NCI-H748 treated with DMSO at 0.1 percent for 48 hours (cell line): ENCODE results near the gene LRBA.
"Not testable (repeated sequence)": the region's sequence is repeated elsewhere in the genome, so short reads cannot be mapped to it uniquely, and the experiment has no call there.

Experiments used
- DNase-seq: peaks from one replicate; lab custom pipeline; 2025; lab: John Stamatoyannopoulos, UW

Gene LRBA

GRCh38 chr4:150973626-150974251 is 41.3 kb downstream of the LRBA start:
- DNase-seq: no peak

DNA sequence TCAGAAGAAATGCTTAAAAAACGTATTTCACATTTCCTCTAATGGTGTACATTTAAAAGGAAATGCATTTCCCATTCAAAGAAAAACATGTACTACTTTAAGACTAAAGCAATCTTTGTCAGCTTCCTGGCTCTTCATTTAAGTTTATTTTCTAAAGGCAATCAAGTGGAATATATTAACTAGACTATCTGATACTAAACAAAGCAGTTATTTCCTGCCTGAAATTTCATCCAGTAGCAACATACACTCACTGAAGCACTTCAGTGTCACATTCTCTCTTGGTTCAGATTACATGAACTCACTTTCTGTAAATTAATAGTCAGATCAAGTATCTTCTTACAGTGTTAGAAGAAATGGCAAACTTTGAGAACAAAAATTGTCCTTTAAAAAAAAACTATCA is 42.5 kb downstream of the LRBA start:
- no peak for DNase-seq

- no peak for DNase-seq
Measured at GRCh38 chr4:150971901-150972300, 43.2 kb downstream of the LRBA start.

- no peak for DNase-seq
Measured at GRCh38 chr4:150970685-150971151, 44.4 kb downstream of the LRBA start.

GRCh38 chr4:150964754-150965153 is 50.3 kb downstream of the LRBA start:
- no peak for DNase-seq

DNA sequence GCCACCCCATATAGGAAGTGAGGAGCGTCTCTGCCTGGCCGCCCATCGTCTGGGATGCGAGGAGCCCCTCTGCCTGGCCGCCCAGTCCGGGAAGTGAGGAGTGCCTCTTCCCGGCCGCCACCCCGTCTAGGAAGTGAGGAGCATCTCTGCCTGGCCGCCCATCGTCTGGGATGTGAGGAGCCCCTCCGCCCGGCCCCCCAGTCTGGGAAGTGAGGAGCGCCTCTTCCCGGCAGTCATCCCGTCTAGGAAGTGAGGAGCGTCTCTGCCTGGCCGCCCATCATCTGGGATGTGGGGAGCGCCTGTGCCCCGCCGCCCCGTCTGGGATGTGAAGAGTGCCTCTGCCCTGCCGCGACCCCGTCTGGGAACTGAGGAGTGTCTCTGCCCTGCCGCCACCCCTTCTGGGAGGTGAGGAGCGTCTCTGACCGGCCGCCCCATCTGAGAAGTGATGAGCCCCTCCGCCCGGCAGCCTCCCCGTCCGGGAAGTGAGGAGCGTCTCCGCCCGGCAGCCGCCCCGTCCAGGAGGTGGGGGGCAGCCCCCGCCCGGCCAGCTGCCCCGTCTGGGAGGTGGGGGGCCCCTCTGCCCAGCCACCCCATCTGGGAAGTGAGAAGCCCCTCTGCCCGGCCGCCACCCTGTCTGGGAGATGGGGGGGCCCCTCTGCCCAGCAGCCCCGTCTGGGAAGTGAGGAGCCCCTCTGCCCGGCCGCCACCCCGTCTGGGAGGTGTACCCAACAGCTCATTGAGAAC is 51.3 kb downstream of the LRBA start:
- not testable (repeated sequence) for DNase-seq

DNA sequence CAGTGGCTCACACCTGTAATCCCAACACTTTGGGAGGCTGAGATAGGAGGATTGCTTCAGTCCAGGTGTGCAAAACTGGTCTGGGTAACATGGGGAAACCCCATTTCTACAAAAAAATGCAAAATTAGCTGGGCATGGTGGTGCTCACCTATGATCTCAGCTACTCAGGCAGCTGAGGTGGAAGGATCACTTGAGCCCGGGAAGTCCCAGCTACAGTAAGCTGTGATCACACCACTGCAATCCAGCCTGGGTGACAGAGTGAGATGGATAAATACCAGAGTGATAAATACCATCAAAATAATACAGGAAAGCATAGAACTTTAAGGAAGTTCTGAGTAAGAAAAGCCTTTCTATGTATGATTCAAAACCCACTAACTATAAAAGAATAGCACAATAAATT is 52.8 kb downstream of the LRBA start:
- DNase-seq: no peak

DNA sequence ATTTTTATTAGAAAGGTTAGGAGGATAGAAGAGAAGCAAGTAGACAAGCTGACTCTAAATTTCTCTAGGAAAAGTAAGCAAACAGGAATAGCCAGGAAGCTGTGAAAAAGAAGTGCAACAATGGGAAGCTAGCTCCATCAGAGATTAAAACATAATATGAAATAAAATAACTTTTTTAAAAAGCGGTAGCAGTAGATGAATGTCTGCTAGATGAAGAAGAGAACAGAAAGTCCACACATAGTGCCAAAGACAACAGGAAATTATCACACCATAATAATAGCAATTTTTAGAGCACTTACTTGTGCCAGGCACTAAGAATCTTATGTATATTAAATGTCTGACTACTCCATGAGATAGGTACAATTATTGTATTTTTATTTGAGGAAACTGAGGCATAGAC is 53.5 kb downstream of the LRBA start:
- no peak for DNase-seq

GRCh38 chr4:150960818-150961217 is 54.3 kb downstream of the LRBA start:
- no peak for DNase-seq

- DNase-seq: no peak
Measured at GRCh38 chr4:150960079-150960478, 55.0 kb downstream of the LRBA start.

DNA sequence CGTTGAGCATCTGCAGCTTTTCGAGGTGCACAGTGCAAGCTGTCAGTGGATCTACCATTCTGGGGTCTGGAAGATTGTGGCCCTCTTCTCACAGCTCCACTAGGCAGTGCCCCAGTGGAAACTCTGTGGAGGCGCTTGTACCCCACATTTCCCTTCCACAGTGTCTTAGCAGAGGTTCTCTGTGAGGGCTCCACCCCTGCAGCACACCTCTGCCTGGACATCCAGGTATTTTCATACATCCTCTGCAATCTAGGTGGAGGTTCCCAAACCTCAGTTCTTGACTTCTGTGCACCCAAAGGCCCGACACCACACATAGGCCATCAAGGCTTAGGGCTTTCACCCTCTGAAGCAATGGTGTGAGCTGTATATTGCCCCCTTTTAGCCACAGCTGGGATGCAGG is 57.1 kb downstream of the LRBA start:
- DNase-seq: not testable (repeated sequence)

- not testable (repeated sequence) for DNase-seq
Measured at GRCh38 chr4:150957095-150957494, 58.0 kb downstream of the LRBA start.

DNA sequence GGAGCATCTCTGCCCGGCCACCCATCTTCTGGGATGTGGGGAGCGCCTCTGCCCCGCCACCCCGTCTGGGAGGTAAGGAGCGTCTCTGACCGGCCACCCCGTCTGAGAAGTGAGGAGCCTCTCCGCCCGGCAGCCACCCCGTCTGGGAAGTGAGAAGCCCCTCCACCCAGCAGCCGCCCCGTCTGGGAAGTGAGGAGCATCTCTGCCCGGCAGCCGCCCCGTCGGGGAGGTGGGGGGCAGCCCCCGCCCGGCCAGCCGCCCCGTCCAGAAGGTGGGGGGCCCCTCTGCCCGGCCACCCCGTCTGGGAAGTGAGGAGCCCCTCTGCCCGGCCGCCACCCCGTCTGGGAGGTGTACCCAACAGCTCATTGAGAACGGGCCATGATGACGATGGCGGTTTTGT is 61.2 kb downstream of the LRBA start:
- DNase-seq: not testable (repeated sequence)

GRCh38 chr4:150952167-150952845 is 62.8 kb downstream of the LRBA start:
- no peak for DNase-seq

DNA sequence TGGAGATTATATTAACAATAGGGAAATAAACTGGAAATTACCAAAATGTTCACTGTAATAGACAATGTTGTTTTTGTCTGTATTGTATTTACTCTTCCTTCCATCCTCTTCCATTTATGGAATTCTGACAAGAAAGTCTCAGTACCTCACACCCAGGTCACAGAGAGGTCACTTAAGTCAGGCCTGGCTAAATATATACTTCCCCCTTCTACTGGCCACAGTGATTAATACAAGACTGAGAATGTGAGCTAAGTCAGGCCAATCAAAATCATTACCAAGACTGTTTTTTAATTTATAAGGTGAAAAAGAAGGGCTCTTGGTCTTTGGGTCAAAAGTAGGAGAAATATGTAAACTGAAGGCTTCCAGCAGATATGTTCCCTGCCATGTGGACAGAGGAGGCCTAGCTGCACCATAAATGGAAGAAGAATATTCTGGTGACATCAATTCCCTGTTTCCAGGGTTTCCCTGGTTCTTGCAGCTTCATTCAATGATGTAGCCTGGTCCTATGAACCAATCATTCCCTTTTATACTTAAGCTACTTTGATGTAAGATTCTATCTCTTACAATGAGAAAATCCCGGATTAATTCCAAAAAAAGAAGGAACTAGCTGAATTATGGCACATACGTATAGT is 64.3 kb downstream of the LRBA start:
- no peak for DNase-seq

GRCh38 chr4:150949943-150950342 is 65.1 kb downstream of the LRBA start:
- no peak for DNase-seq

DNA sequence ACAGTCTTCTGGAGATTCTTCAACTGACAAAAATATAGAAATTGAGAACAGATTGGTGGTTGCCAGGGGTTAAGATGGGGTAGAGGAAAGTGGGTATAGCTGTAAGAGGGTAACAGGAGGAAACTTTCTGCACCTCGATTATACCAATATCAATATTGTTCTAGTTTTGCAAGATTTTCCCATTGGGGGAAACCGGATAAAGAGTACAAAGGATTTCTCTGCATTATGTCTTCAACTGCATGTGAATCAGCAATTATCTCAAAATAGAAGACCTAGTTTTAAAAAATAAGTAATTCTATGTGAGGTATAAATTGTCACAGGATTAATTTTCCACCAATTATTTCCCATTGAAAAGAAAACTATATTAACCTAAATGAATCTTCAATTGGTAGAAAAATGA is 65.7 kb downstream of the LRBA start:
- DNase-seq: no peak

- DNase-seq: no peak
Measured at GRCh38 chr4:150948710-150949109, 66.4 kb downstream of the LRBA start.

DNA sequence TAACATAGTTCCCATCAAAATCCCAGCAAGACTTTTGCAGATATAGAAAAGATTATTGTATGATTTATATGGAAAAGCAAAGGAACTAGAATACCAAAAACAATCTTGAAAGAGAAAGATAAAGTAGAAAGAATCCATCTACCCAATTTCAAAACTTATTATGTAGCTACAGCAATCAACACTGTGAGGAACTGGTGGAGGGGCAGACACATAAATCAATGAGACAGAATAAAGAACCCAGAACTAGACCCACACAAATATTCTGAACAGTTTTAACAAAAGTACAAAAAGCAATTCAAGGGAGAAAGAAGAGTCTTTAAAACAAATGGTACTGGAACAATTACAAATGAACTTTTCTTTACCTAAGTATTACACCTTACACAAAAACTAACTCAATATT is 67.0 kb downstream of the LRBA start:
- no peak for DNase-seq

DNA sequence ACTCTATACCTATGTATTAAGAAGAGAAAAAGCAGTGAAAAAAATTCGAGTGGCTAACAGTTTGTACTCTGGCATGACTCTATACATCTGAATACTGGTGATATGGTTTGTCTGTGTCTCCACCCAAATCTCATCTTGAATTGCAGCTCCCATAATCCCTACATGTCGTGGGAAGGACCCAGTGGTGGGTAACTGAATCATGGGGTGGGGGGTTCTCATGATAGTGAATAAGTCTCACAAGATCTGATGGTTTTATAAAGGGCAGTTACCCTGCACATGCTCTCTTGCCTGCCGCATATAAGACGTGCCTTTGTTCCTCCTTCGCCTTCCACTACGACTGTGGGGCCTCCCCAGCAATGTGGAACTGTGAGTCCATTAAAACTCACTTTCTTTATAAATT is 70.4 kb downstream of the LRBA start:
- no peak for DNase-seq

GRCh38 chr4:150943818-150944217 is 71.3 kb downstream of the LRBA start:
- DNase-seq: no peak

DNA sequence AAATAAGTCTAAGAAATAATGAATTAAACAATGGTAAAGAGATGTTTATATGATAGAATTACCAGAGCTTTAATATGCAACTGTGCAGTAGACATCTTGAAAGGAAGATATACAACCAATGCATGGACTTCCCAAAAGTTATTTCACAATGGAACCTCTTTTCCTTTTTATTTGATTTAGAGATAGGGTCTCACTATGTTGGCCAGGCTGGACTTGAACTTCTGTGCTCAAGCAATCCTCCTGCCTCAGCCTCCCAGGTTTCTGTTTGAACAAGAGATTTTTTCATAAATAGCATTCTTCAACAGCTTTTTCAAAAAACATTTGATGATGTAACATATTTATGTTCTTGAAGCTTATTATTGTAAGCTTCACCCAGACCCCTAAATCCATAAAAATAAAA is 72.0 kb downstream of the LRBA start:
- no peak for DNase-seq

- DNase-seq: no peak
Measured at GRCh38 chr4:150942539-150942938, 72.5 kb downstream of the LRBA start.
